22Rv1 (cell line): ENCODE data around the gene CFAP61.

Experiments
- H3K27ac ChIP-seq: fragments of 450-650 bp; 2 replicates; pipeline ENCODE4 v1.5.1; 2017
- CTCF ChIP-seq: fragments of 450-650 bp; IDR thresholded peaks from 2 replicates; pipeline ENCODE4 v1.5.1; 2017; ENCODE audit warnings: mild to moderate bottlenecking
- ZFX ChIP-seq: fragments of 450-650 bp; IDR thresholded peaks from 2 replicates; pipeline ENCODE4 v1.6.1; 2017; ENCODE audit warnings: antibody characterized with exemption, borderline replicate concordance

Gene CFAP61

GRCh38 chr20:20089939-20090338 is 37.6 kb downstream of the CFAP61 start:
- TF ChIP-seq CTCF (no peak), ZFX (no peak)
- H3K27ac ChIP-seq = no peak overlapping the region

GRCh38 chr20:20092827-20093226 is 40.5 kb downstream of the CFAP61 start:
- no peak overlapping the region for H3K27ac ChIP-seq
- TF ChIP-seq ZFX (no peak), CTCF (no peak)

GRCh38 chr20:20094410-20094809 is 42.1 kb downstream of the CFAP61 start:
- H3K27ac ChIP-seq = no peak overlapping the region
- TF ChIP-seq CTCF (no peak), ZFX (no peak)

GRCh38 chr20:20095114-20095872 is 43.0 kb downstream of the CFAP61 start:
- TF ChIP-seq ZFX (no peak), CTCF (no peak)
- no peak overlapping the region for H3K27ac ChIP-seq

GRCh38 chr20:20096421-20096820 is 44.1 kb downstream of the CFAP61 start:
- TF ChIP-seq ZFX (no peak), CTCF (no peak)
- no peak overlapping the region for H3K27ac ChIP-seq

GRCh38 chr20:20100881-20101280 is 48.5 kb downstream of the CFAP61 start:
- TF ChIP-seq CTCF (no peak), ZFX (no peak)

GRCh38 chr20:20102163-20102562 is 49.8 kb downstream of the CFAP61 start:
- TF ChIP-seq CTCF (no peak), ZFX (no peak)
- H3K27ac ChIP-seq = no peak overlapping the region

More at GRCh38 chr20:20100881-20101280, 48.5 kb downstream of the CFAP61 start:
- H3K27ac ChIP-seq = no peak overlapping the region
